ENCODE measurements around the gene CMKLR1.
A peak's percentile ranks its signal among the peaks of the same experiment; 100 is the strongest.

CMKLR1 gene

GRCh38 chr12:108313606-108314351 is 25.3 kb downstream of the CMKLR1 start:
- DNase-seq = peak; percentile 32 to 94

DNA sequence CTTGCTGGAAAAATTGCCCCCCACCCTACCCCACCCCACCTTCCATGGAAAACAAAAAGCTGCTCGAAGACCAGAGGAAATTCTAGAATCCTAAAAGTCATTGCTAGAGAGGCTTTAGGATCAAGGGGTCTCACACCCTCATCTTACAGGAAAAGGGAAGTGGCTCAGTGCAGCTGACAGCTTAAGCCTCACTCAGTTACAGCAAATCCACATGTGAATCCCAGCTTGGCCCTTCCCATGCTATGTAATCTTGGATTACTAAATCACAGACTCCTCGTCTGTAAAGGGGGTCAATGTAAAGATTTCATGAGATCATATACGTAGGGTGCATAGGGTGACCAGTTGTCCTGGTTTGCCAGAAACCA is 25.9 kb downstream of the CMKLR1 start:
- peak in 1 of 2 donors; percentile 28 for DNase-seq

GRCh38 chr12:108312693-108313189 is 26.4 kb downstream of the CMKLR1 start:
- DNase-seq = no peak

- DNase-seq = no peak
Observed at GRCh38 chr12:108312073-108312659, 26.9 kb downstream of the CMKLR1 start.

GRCh38 chr12:108311605-108312004 is 27.5 kb downstream of the CMKLR1 start:
- no peak for DNase-seq

- no peak for DNase-seq
Observed at GRCh38 chr12:108310489-108310888, 28.6 kb downstream of the CMKLR1 start.

GRCh38 chr12:108309674-108310312 is 29.3 kb downstream of the CMKLR1 start:
- DNase-seq = no peak

- no peak for DNase-seq
Observed at GRCh38 chr12:108308395-108309085, 30.6 kb downstream of the CMKLR1 start.

DNA sequence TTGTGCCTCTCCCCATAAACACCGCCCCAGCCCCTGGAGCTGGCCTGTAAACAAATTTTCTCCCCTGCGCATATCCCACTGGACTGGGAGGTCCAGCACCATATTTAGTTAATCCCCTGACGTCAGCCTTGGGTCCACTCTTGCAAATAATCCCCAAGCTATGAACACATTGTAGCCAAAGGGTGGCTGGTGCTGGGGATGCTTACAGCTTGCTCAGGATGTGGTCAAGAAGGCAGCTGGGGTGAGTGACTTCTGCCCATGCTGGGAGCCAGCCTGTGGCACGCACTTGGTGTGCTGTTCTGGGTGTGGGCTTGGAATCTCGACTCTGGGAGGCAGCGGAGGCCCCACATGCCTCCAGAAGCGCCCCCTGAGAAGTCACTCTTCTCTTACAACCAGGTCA is 32.1 kb downstream of the CMKLR1 start:
- no peak for DNase-seq

GRCh38 chr12:108306506-108306905 is 32.6 kb downstream of the CMKLR1 start:
- no peak for DNase-seq

GRCh38 chr12:108305991-108306501 is 33.1 kb downstream of the CMKLR1 start:
- DNase-seq = peak; percentile 37 to 52

GRCh38 chr12:108305520-108305919 is 33.6 kb downstream of the CMKLR1 start:
- peak; percentile 37 to 53 for DNase-seq

GRCh38 chr12:108304633-108305032 is 34.5 kb downstream of the CMKLR1 start:
- DNase-seq = no peak

DNA sequence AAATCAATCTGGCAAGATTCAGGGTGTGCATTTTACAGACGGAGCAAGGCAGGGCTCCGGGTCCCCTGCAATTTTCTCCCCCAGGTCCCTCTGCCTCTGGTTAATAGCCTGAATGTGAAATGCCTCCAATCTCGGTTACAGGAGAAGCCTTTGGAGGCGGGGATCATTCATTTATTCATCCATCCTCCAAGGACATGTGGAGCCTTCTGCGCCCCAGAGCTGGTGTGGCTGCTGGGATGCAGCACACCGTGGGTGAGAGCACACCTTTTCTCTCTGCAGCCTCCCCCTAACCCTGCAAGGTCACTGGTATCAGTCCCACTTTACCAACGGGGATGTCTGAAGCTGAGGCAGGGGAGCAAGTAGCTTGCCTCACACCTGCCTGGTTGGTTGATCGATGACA is 35.4 kb downstream of the CMKLR1 start:
- DNase-seq = no peak

DNA sequence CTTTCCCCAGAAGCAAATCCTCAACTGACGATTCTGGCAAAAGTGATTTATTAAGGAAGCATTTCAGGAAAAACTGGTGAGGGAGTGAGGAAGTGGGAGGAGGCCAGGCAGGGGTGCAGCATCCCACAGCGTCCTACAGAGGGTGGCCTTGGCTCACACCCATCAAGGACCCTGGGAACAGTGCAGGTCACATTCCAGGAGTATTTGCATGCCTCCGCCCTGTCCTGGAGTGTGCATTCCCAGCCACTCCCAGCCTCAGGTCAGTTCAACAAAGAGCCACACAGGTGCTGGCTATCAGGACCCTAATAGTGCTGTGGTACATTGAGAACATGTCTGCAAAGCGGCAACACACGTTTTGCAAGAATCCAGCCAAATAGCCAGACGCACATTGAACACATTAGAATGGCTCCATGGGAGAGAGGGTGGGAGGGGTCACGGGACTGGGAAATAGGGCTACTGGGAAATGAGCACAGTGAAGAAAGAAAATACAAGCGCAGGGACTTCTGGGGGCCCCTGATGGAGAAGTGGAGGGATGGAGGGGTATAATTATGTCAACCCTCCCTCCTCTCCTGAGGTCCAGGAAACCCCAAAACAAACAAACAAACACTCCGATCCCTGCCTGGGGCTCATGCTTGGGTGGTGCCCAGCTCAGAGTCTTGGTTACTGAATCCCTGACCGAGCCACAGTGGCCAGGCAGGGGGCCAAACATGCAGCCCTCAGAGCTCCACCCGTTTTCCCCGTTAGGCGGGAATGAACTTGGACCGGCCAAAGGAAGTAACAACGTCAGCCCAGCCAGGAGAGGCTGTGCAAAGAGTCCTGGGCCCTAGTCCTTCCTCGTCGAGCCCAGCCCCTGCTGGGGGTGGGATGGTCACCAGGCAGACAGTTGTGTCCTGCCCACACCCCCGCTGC is 36.5 kb downstream of the CMKLR1 start:
- no peak for DNase-seq

DNA sequence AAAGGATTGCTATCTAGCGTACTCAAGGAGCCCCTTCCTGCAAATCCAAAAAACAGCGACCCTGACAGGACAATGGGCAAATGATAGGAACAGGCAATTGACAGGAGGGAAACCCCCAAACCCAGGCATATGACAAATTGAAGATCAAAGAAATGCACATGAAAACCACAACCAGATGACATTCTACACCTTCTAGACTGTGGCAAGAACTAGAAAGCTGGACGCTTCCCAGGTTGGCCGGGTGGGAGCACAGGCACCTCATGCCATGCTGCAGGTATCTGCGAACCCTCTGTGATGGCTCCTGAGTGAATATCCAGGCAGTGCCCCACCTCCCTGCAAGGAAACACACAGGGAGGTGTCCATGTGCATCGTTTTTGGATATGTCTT is 37.1 kb downstream of the CMKLR1 start:
- DNase-seq = no peak

- no peak for DNase-seq
Observed at GRCh38 chr12:108301346-108301745, 37.8 kb downstream of the CMKLR1 start.

GRCh38 chr12:108299980-108300696 is 39.0 kb downstream of the CMKLR1 start:
- DNase-seq = no peak

GRCh38 chr12:108299516-108299915 is 39.6 kb downstream of the CMKLR1 start:
- no peak for DNase-seq

GRCh38 chr12:108298761-108299275 is 40.3 kb downstream of the CMKLR1 start:
- DNase-seq = no peak

Data from bone marrow (tissue), 2 donors.